Right atrium auricular region (tissue), 2 donors: ENCODE data around the gene RAD51B. TPM values are rescaled to one million over a fixed set of nuclear protein-coding genes. Genes with fewer than 3 reads are reported as not detected.
"Not testable (repeated sequence)": the region's sequence is repeated elsewhere in the genome, so short reads cannot be mapped to it uniquely, and the experiment has no call there.

ENCODE experiments used
- DNase-seq: peaks from one replicate; pipeline ENCODE4 v3.0.0-alpha.2; 2019; ENCODE audit warnings: low spot score
- H3K27ac ChIP-seq, 2 donors: fragments of 200-600 bp; sonication (generic); 1 replicate in 1 of 2; 2 replicates in 1 of 2; pipeline ENCODE4 v1.5.1; 2016 to 2019
- H3K27me3 ChIP-seq, 2 donors: fragments of 200-600 bp; sonication (generic); one replicate each; pipeline versions ENCODE4 v1.5.1 to v1.6.0; 2017 to 2019
- H3K36me3 ChIP-seq: fragments of 200-600 bp; sonication (generic); one replicate; pipeline ENCODE4 v1.5.1; 2016
- H3K4me1 ChIP-seq, 2 donors: fragments of 200-600 bp; sonication (generic); one replicate each; pipeline versions ENCODE4 v1.5.1 to v1.6.0; 2017 to 2019
- H3K4me3 ChIP-seq, 2 donors: fragments of 200-600 bp; sonication (generic); 1 replicate in 1 of 2; 2 replicates in 1 of 2; pipeline ENCODE4 v1.5.1; 2017 to 2019; ENCODE audit warnings: mild to moderate bottlenecking in 1 of 2, moderate library complexity in 1 of 2
- H3K9me3 ChIP-seq, 2 donors: fragments of 200-600 bp; sonication (generic); one replicate each; pipeline ENCODE4 v1.5.1; 2019
- CTCF ChIP-seq, 2 donors: fragments of 200-600 bp; sonication (generic); IDR thresholded peaks; one replicate each; pipeline ENCODE4 v1.5.1; 2019; ENCODE audit warnings: antibody characterized with exemption in 2 of 2
- total RNA-seq, 2 donors: library from RNA; depleted of rRNA; stranded (reverse); fragments of >200 nt; gene quantifications; one replicate each; pipeline ENCODE4 v1.1.0, GENCODE V29; 2016

Gene RAD51B
- total RNA-seq, 2 donors from 2014 or later = 1.2 to 1.5 TPM

DNA sequence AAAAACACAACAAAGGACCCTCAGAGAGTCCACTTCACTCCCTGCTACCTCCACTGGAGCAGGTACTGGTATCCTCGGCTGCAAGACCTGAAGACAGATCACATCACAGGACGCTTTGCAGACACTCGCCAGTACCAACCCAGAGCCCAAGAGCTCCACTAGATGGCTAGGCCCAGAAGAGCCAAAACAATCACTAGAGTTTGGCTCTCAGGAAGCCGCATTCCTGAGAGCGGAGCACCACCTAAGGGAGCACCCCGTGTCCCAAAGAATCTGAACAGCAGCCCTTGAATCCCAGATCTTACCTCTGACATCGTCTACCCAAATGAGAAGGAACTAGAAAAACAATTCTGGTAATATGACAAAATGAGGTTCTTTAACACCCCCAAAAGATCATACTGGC lies 399.8 kb downstream of the RAD51B start:
- no peak for DNase-seq
- Histone ChIP-seq H3K36me3 (no peaks in the 10 kb centered on the region), H3K27ac (no peak overlapping the region), H3K27me3 (no peaks in the 10 kb centered on the region), H3K9me3 (no peaks in the 10 kb centered on the region), H3K4me1 (peaks cover 0 to 9% of the 10 kb centered on the region in 2 donors), H3K4me3 (no peak overlapping the region)
- no peak for TF ChIP-seq CTCF (IDR thresholded peaks at IDR 0.05)

- DNase-seq, H3K27ac ChIP-seq, H3K9me3 ChIP-seq, H3K36me3 ChIP-seq, H3K27me3 ChIP-seq, H3K4me3 ChIP-seq, H3K4me1 ChIP-seq: not testable (repeated sequence)
Measured at GRCh38 chr14:68221046-68221445, 401.5 kb downstream of the RAD51B start.

GRCh38 chr14:68222154-68222553 lies 402.6 kb downstream of the RAD51B start:
- H3K27me3 ChIP-seq = no peaks in the 10 kb centered on the region
- H3K4me3 ChIP-seq = no peak overlapping the region
- no peaks in the 10 kb centered on the region for H3K4me1 ChIP-seq
- TF ChIP-seq CTCF (IDR thresholded peaks at IDR 0.05) = no peak
- H3K27ac ChIP-seq = no peak overlapping the region
- DNase-seq = no peak
- H3K9me3 ChIP-seq = no peaks in the 10 kb centered on the region
- no peaks in the 10 kb centered on the region for H3K36me3 ChIP-seq

DNA sequence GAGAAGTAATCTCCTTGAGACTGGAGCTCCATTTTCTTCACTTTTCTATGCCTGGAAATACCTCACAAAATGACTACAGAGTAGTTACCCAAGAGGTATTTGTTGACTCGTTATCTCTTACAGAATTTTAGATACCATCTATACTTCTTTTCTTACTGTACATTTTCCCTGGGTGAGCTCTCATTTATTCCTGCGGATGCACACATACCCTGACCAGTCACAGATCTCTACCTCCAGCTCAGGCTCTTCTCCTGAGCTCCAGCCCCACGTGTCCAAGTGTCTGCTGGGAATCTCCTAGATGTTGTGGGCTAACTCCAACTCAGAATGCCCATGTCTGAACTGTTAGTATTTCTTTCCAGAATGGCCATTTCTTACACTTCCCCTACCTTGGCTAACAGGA lies 403.1 kb downstream of the RAD51B start:
- TF ChIP-seq CTCF (IDR thresholded peaks at IDR 0.05) = no peak
- H3K4me3 ChIP-seq = no peak overlapping the region
- DNase-seq = no peak
- H3K4me1 ChIP-seq = no peaks in the 10 kb centered on the region
- H3K27me3 ChIP-seq = no peaks in the 10 kb centered on the region
- no peaks in the 10 kb centered on the region for H3K36me3 ChIP-seq
- no peak overlapping the region for H3K27ac ChIP-seq
- H3K9me3 ChIP-seq = no peaks in the 10 kb centered on the region

GRCh38 chr14:68223631-68224030 lies 404.1 kb downstream of the RAD51B start:
- Histone ChIP-seq H3K4me3 (no peak overlapping the region), H3K36me3 (no peaks in the 10 kb centered on the region), H3K27me3 (no peaks in the 10 kb centered on the region), H3K9me3 (no peaks in the 10 kb centered on the region), H3K4me1 (no peaks in the 10 kb centered on the region), H3K27ac (no peak overlapping the region)
- DNase-seq = no peak
- TF ChIP-seq CTCF (IDR thresholded peaks at IDR 0.05) = no peak

DNA sequence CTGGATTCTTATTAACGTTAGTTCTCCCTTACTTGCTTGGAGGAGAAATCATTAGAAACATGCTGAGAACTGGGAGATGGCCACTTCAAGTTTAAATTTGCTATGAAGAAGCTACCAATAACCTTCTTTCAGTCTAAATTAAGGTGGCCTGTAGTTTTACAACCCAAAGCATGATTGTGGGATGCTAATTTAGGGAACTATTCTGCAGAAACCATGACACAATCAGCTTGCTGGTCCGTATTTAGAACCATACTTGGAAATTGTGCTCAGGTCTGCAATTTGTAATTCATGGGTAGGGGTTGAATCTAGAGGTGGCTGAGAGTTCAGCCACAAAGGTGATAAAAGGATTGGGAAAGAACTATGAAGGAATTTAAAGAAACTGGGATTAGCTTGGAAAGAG lies 405.7 kb downstream of the RAD51B start:
- Histone ChIP-seq H3K4me1 (no peaks in the 10 kb centered on the region), H3K9me3 (no peaks in the 10 kb centered on the region), H3K36me3 (no peaks in the 10 kb centered on the region), H3K4me3 (no peak overlapping the region), H3K27me3 (no peaks in the 10 kb centered on the region), H3K27ac (no peak overlapping the region)
- DNase-seq = no peak
- no peak for TF ChIP-seq CTCF (IDR thresholded peaks at IDR 0.05)
